HEK293 (cell line): ENCODE measurements around the gene CADPS.

Source experiments
- CTCF ChIA-PET: fragments of 350-600 bp; formaldehyde crosslinking; extraction: SDS; loops from one replicate; lab custom pipeline; 2021; ENCODE audit warnings: antibody characterized with exemption; lab: Yijun Ruan, JAX
- POLR2A ChIA-PET: fragments of 300-600 bp; formaldehyde crosslinking; extraction: SDS; loops from one replicate; lab custom pipeline; 2020; ENCODE audit warnings: antibody characterized with exemption, inconsistent platforms; lab: Yijun Ruan, JAX
- H3K27ac ChIP-seq: fragments of 200-500 bp; sonication (Bioruptor generic); 2 replicates; pipeline ENCODE4 v1.5.1; 2014; ENCODE audit warnings: low read depth, low read length, control low read depth, inconsistent platforms; ENCODE audit errors: extremely low read depth
- H3K36me3 ChIP-seq, 2 experiments: fragments of 200-500 bp in 1 of 2; sonication (Bioruptor generic) in 1 of 2; 1 replicate in 1 of 2; 2 replicates in 1 of 2; pipeline ENCODE4 v1.5.1; 2014 to 2017; ENCODE audit warnings: inconsistent platforms in 2 of 2, low read length in 2 of 2; ENCODE audit not compliant: control insufficient read depth in 2 of 2, insufficient read depth in 1 of 2
- H3K4me1 ChIP-seq: fragments of 200-500 bp; sonication (Bioruptor generic); 2 replicates; pipeline ENCODE4 v1.5.1; 2014; ENCODE audit warnings: mild to moderate bottlenecking, low read length, inconsistent platforms; ENCODE audit not compliant: control insufficient read depth, insufficient read depth
- H3K4me3 ChIP-seq: 2 replicates; pipeline ENCODE4 v1.5.1; 2011; ENCODE audit warnings: low read depth, mild to moderate bottlenecking, control low read depth, low read length, moderate library complexity
- H3K9me3 ChIP-seq: fragments of 200-500 bp; sonication (Bioruptor generic); 2 replicates; pipeline ENCODE4 v1.5.1; 2014; ENCODE audit warnings: low read depth, low read length, inconsistent platforms; ENCODE audit not compliant: control insufficient read depth, insufficient read depth
- BCL11B ChIP-seq: fragments of 450-650 bp; formaldehyde crosslinking; IDR thresholded peaks from 2 replicates; pipeline ENCODE4 v1.5.1; 2016; ENCODE audit warnings: low read depth, missing biosample characterization, missing genetic modification characterization
- PATZ1 ChIP-seq: fragments of 450-650 bp; formaldehyde crosslinking; IDR thresholded peaks from 2 replicates; pipeline ENCODE4 v1.5.1; 2016; ENCODE audit warnings: missing biosample characterization, missing genetic modification characterization
- PRDM4 ChIP-seq: fragments of 450-650 bp; formaldehyde crosslinking; IDR thresholded peaks from 2 replicates; pipeline ENCODE4 v1.5.1; 2017; ENCODE audit warnings: missing biosample characterization, missing genetic modification characterization
- RBAK ChIP-seq: fragments of 450-650 bp; formaldehyde crosslinking; IDR thresholded peaks from 2 replicates; pipeline ENCODE4 v1.5.1; 2016; ENCODE audit warnings: missing biosample characterization, missing genetic modification characterization
- TRIM28 ChIP-seq: IDR thresholded peaks from 2 replicates; pipeline ENCODE4 v1.6.1; 2011; ENCODE audit warnings: low read length, control low read depth, borderline replicate concordance
- ZBTB1 ChIP-seq: fragments of 450-650 bp; formaldehyde crosslinking; IDR thresholded peaks from 2 replicates; pipeline ENCODE4 v1.5.1; 2016; ENCODE audit warnings: missing biosample characterization, missing genetic modification characterization
- ZBTB8A ChIP-seq: fragments of 450-650 bp; formaldehyde crosslinking; IDR thresholded peaks from 2 replicates; pipeline ENCODE4 v1.5.1; 2016; ENCODE audit warnings: missing biosample characterization, missing genetic modification characterization
- ZFP37 ChIP-seq: fragments of 450-650 bp; formaldehyde crosslinking; IDR thresholded peaks from 2 replicates; pipeline ENCODE4 v1.5.1; 2016; ENCODE audit warnings: missing biosample characterization, missing genetic modification characterization
- ZFP41 ChIP-seq: fragments of 450-650 bp; formaldehyde crosslinking; IDR thresholded peaks from 2 replicates; pipeline ENCODE4 v1.5.1; 2016; ENCODE audit warnings: missing biosample characterization, missing genetic modification characterization, borderline replicate concordance
- ZIC2 ChIP-seq: fragments of 450-650 bp; formaldehyde crosslinking; IDR thresholded peaks from 2 replicates; pipeline ENCODE4 v1.5.1; 2016; ENCODE audit warnings: missing biosample characterization, missing genetic modification characterization
- ZNF157 ChIP-seq: fragments of 450-650 bp; formaldehyde crosslinking; IDR thresholded peaks from 2 replicates; pipeline ENCODE4 v1.5.1; 2016; ENCODE audit warnings: missing biosample characterization, missing genetic modification characterization
- ZNF248 ChIP-seq: fragments of 450-650 bp; formaldehyde crosslinking; IDR thresholded peaks from 2 replicates; pipeline ENCODE4 v1.5.1; 2017; ENCODE audit warnings: missing biosample characterization, missing genetic modification characterization
- ZNF292 ChIP-seq: fragments of 450-650 bp; formaldehyde crosslinking; IDR thresholded peaks from 2 replicates; pipeline ENCODE4 v1.5.1; 2016; ENCODE audit warnings: low read depth, missing biosample characterization, missing genetic modification characterization, borderline replicate concordance
- ZNF37A ChIP-seq: fragments of 450-650 bp; IDR thresholded peaks from 2 replicates; pipeline ENCODE4 v1.5.1; 2018; ENCODE audit warnings: missing biosample characterization, missing genetic modification characterization
- ZNF391 ChIP-seq: fragments of 450-650 bp; formaldehyde crosslinking; IDR thresholded peaks from 2 replicates; pipeline ENCODE4 v1.5.1; 2016; ENCODE audit warnings: low read depth, missing biosample characterization, missing genetic modification characterization, borderline replicate concordance
- ZNF433 ChIP-seq: fragments of 450-650 bp; formaldehyde crosslinking; IDR thresholded peaks from 2 replicates; pipeline ENCODE4 v1.5.1; 2016; ENCODE audit warnings: missing biosample characterization, missing genetic modification characterization, low read depth
- ZNF449 ChIP-seq: fragments of 450-650 bp; formaldehyde crosslinking; IDR thresholded peaks from 2 replicates; pipeline ENCODE4 v1.5.1; 2017; ENCODE audit warnings: missing biosample characterization, mild to moderate bottlenecking, missing genetic modification characterization, moderate library complexity
- ZNF548 ChIP-seq: fragments of 450-650 bp; formaldehyde crosslinking; IDR thresholded peaks from 2 replicates; pipeline ENCODE4 v1.5.1; 2016; ENCODE audit warnings: missing biosample characterization, missing genetic modification characterization
- ZNF707 ChIP-seq: fragments of 450-650 bp; formaldehyde crosslinking; IDR thresholded peaks from 2 replicates; pipeline ENCODE4 v1.5.1; 2016; ENCODE audit warnings: missing biosample characterization, missing genetic modification characterization
- ZNF830 ChIP-seq: fragments of 450-650 bp; IDR thresholded peaks from 2 replicates; pipeline ENCODE4 v1.5.0; 2018; ENCODE audit warnings: missing biosample characterization, missing genetic modification characterization, low read depth, mild to moderate bottlenecking, moderate library complexity
- TF ChIP-seq, protein P1 (sequence below): fragments of 450-650 bp; formaldehyde crosslinking; IDR thresholded peaks from 2 replicates; pipeline ENCODE4; 2016; ENCODE audit warnings: missing biosample characterization, missing genetic modification characterization

CADPS gene

GRCh38 chr3:62724503-62724902 lies 150.7 kb downstream of the CADPS start (continued):
- TF ChIP-seq PRDM4 (tag by site-specific recombination) (no peak), ZNF707 (no peak), ZNF37A (tag by site-specific recombination) (no peak), PATZ1 (tag by site-specific recombination) (no peak), ZFP41 (tag by site-specific recombination) (no peak), ZNF830 (tag by site-specific recombination) (no peak), ZNF391 (tag by site-specific recombination) (no peak), ZNF449 (tag by site-specific recombination) (no peak), ZFP37 (tag by site-specific recombination) (no peak), TRIM28 (no peak), ZNF292 (tag by site-specific recombination) (no peak), ZIC2 (no peak), ZBTB1 (no peak), ZNF548 (tag by site-specific recombination) (no peak), RBAK (tag by site-specific recombination) (no peak), ZNF433 (tag by site-specific recombination) (no peak)
- TF ChIP-seq, protein P1, sequence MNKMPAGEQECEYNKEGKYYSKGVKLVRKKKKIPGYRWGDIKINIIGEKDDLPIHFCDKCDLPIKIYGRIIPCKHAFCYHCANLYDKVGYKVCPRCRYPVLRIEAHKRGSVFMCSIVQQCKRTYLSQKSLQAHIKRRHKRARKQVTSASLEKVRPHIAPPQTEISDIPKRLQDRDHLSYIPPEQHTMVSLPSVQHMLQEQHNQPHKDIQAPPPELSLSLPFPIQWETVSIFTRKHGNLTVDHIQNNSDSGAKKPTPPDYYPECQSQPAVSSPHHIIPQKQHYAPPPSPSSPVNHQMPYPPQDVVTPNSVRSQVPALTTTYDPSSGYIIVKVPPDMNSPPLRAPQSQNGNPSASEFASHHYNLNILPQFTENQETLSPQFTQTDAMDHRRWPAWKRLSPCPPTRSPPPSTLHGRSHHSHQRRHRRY (tag by site-specific recombination) = no peak
- TF ChIP-seq, all 188 proteins: peak for 0

GRCh38 chr3:62723914-62724217 lies 151.3 kb downstream of the CADPS start:
- Histone ChIP-seq H3K9me3 (no peaks in the 10 kb centered on the region), H3K36me3 (no peaks in the 10 kb centered on the region), H3K4me1 (no peaks in the 10 kb centered on the region), H3K4me3 (no peak overlapping the region), H3K27ac (no peak overlapping the region)
- CTCF ChIA-PET = no interaction called here
- POLR2A ChIA-PET = no interaction called here
- TF ChIP-seq ZNF157 (tag by site-specific recombination) (no peak), ZBTB8A (no peak), ZNF248 (tag by site-specific recombination) (no peak), BCL11B (no peak)
